Endothelial cell of hepatic sinusoid (primary cell): Measurements from ENCODE around the gene AAK1.
"Not testable (repeated sequence)": the region's sequence is repeated elsewhere in the genome, so short reads cannot be mapped to it uniquely, and the experiment has no call there.

Source experiments
- in situ Hi-C: cut with HindIII; loops from 2 replicates; pipeline ENCODE4 v1.10.0; 2017; ENCODE audit warnings: low sequenced_read_pairs

AAK1 gene

GRCh38 chr2:69428981-69429380 is 214.6 kb downstream of the AAK1 start:
- in situ Hi-C loops, result no loop called here

- in situ Hi-C loops, result no loop called here
These were observed 219.1 kb downstream of the AAK1 start for GRCh38 chr2:69424419-69424818.

DNA sequence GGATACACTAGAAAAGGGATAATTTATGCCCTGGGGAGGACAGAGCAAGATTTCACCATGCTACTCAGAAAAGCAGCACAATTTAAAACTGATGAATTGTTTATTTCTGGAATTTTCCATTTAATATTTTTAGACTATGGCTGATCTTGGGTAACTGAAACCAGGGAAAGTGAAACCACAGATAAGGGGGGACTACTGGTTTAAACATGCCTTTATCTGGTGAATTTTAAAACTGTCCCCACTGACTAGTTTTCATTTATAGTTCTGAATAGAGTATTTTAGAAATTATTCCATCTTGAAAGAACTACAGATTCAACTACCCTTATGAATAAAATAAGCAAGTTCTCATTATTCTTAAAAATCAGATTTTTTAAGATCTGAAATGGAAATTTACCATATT is 221.3 kb downstream of the AAK1 start:
- in situ Hi-C loops, result no loop called here

GRCh38 chr2:69419111-69419510 is 224.4 kb downstream of the AAK1 start:
- in situ Hi-C loops, result not testable (repeated sequence)

DNA sequence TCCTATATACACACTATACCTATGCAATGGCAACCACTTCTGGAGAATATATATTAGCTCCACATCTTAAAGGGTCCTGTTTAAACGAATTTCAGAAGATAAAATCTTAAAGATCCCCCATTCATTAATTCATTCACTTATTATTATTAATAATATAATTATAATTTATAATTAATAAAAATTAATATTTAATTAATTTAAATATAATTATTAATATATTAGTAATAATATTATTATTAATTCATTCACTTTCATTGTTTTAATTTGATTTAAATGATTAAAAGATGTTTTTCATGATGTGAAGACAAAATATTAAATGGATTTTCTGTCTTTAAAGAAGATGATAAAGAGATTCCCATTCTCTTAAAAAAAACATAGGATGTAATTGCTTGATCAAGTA is 227.4 kb downstream of the AAK1 start:
- in situ Hi-C loops, result no loop called here
